ENCODE measurements around the gene C2orf78.

DNA sequence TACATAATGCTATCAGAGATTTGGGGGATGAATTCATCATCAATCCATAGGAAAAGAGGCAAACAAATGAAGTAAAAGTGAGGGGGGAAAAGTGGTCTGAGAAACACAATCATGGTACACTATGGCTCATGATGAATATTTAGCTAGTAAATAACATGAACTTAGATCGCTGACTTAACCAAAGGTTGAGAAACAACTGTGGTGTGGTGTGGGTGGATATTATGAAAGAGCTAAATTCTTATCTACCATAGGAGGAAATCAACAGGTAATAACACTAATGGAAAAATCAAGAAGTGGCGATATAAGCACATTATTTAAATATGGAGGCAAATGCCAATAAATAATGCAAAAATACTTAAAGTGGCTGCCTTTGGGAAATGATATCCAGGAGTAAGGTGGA lies 34.7 kb upstream of the C2orf78 start:
- TF ChIP-seq, protein P1, sequence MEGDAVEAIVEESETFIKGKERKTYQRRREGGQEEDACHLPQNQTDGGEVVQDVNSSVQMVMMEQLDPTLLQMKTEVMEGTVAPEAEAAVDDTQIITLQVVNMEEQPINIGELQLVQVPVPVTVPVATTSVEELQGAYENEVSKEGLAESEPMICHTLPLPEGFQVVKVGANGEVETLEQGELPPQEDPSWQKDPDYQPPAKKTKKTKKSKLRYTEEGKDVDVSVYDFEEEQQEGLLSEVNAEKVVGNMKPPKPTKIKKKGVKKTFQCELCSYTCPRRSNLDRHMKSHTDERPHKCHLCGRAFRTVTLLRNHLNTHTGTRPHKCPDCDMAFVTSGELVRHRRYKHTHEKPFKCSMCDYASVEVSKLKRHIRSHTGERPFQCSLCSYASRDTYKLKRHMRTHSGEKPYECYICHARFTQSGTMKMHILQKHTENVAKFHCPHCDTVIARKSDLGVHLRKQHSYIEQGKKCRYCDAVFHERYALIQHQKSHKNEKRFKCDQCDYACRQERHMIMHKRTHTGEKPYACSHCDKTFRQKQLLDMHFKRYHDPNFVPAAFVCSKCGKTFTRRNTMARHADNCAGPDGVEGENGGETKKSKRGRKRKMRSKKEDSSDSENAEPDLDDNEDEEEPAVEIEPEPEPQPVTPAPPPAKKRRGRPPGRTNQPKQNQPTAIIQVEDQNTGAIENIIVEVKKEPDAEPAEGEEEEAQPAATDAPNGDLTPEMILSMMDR (IDR thresholded peaks at IDR 0.05) = no peak
- TF ChIP-seq POLR2A (IDR thresholded peaks at IDR 0.05) (no peak), POLR2AphosphoS5 (IDR thresholded peaks at IDR 0.05) (no peak)
